OCI-LY1 (cell line): ENCODE measurements around the gene SERP1.

Experiments used
- H2AFZ ChIP-seq: fragments of 200-600 bp; sonication (generic), shearing (Covaris generic); 2 replicates; pipeline ENCODE4 v1.6.0; 2014; ENCODE audit warnings: antibody characterized with exemption, mild to moderate bottlenecking, low read length
- H3F3A ChIP-seq: fragments of 200-600 bp; sonication (generic), shearing (Covaris generic); 2 replicates; pipeline ENCODE4 v1.6.0; 2014; ENCODE audit warnings: mild to moderate bottlenecking, antibody characterized with exemption, low read length, moderate library complexity; ENCODE audit not compliant: insufficient read depth
- H3K27ac ChIP-seq: fragments of 200-600 bp; sonication (generic); 2 replicates; pipeline ENCODE4 v1.5.1; 2014; ENCODE audit warnings: low read length, mixed run types, mild to moderate bottlenecking, low read depth; ENCODE audit not compliant: poor library complexity, severe bottlenecking
- H3K27me3 ChIP-seq: fragments of 200-600 bp; sonication (generic); 2 replicates; pipeline ENCODE4 v1.6.0; 2014; ENCODE audit warnings: antibody characterized with exemption, mild to moderate bottlenecking, low read length, moderate library complexity; ENCODE audit not compliant: insufficient read depth
- H3K36me3 ChIP-seq: fragments of 200-600 bp; sonication (generic); 2 replicates; pipeline ENCODE4 v1.6.1; 2014; ENCODE audit warnings: mild to moderate bottlenecking, antibody characterized with exemption, low read length, moderate library complexity, mixed read lengths; ENCODE audit not compliant: insufficient read depth
- H3K4me1 ChIP-seq: fragments of 200-600 bp; sonication (generic); 2 replicates; pipeline ENCODE4 v1.5.1; 2014; ENCODE audit warnings: mild to moderate bottlenecking, low read length, moderate library complexity; ENCODE audit not compliant: insufficient read depth, severe bottlenecking
- H3K4me2 ChIP-seq: fragments of 200-600 bp; sonication (generic), shearing (Covaris generic); 2 replicates; pipeline ENCODE4 v1.6.1; 2014; ENCODE audit warnings: low read length
- H3K4me3 ChIP-seq: fragments of 200-600 bp; sonication (generic); 2 replicates; pipeline ENCODE4 v1.5.1; 2014; ENCODE audit warnings: low read length, low read depth, mild to moderate bottlenecking, mixed read lengths; ENCODE audit not compliant: poor library complexity, severe bottlenecking
- H3K79me2 ChIP-seq: fragments of 200-600 bp; shearing (Covaris generic); 2 replicates; pipeline ENCODE4 v1.6.1; 2016; ENCODE audit warnings: mixed run types, low read length, mixed read lengths; ENCODE audit not compliant: insufficient read depth
- H3K9ac ChIP-seq: fragments of 200-600 bp; sonication (generic), shearing (Covaris generic); 2 replicates; pipeline ENCODE4 v1.6.1; 2014; ENCODE audit warnings: mild to moderate bottlenecking, low read length, mixed read lengths
- H3K9me2 ChIP-seq: fragments of 200-600 bp; sonication (generic), shearing (Covaris generic); 2 replicates; pipeline ENCODE4 v1.6.1; 2014; ENCODE audit warnings: low read depth, mild to moderate bottlenecking, low read length, mixed read lengths
- H3K9me3 ChIP-seq: fragments of 200-600 bp; shearing (Covaris generic); 2 replicates; pipeline ENCODE4 v1.6.1; 2014; ENCODE audit warnings: low read length, mixed read lengths
- H4K20me1 ChIP-seq: fragments of 200-600 bp; sonication (generic), shearing (Covaris generic); 2 replicates; pipeline ENCODE4 v1.6.0; 2016; ENCODE audit warnings: mild to moderate bottlenecking, low read length; ENCODE audit not compliant: insufficient read depth
- CTCF ChIP-seq: fragments of 200-600 bp; sonication (generic), shearing (Covaris generic); IDR thresholded peaks from 2 replicates; pipeline ENCODE4 v1.5.1; 2017; ENCODE audit warnings: mild to moderate bottlenecking, antibody characterized with exemption, low read length, moderate library complexity, mixed read lengths
- EZH2 ChIP-seq: fragments of 200-600 bp; sonication (generic), shearing (Covaris generic); IDR thresholded peaks from 2 replicates; pipeline ENCODE4 v1.8.0; 2017; ENCODE audit warnings: borderline replicate concordance, mixed run types, mild to moderate bottlenecking, antibody characterized with exemption, low read length, moderate library complexity, mixed read lengths

The SERP1 gene

GRCh38 chr3:150538324-150539208 lies 7.7 kb downstream of the SERP1 start:
- no peaks in the 10 kb centered on the region for H3K27me3 ChIP-seq
- H3K9me3 ChIP-seq: no peaks in the 10 kb centered on the region
- peaks cover 3% of the 10 kb centered on the region; the same call in 1 of the 2 replicates for H3F3A ChIP-seq
- no peaks in the 10 kb centered on the region for H3K9me2 ChIP-seq
- H3K9ac ChIP-seq: no peak overlapping the region
- no peak overlapping the region for H2AFZ ChIP-seq
- TF ChIP-seq EZH2 (no peak), CTCF (no peak)
- H3K4me3 ChIP-seq: no peak overlapping the region
- H3K36me3 ChIP-seq: peaks cover 26% of the 10 kb centered on the region
- no peak overlapping the region for H3K27ac ChIP-seq
- peaks cover 6% of the 10 kb centered on the region for H3K79me2 ChIP-seq
- H3K4me1 ChIP-seq: no peaks in the 10 kb centered on the region
- no peak overlapping the region for H3K4me2 ChIP-seq
- no peaks in the 10 kb centered on the region for H4K20me1 ChIP-seq

GRCh38 chr3:150535204-150535603 lies 11.1 kb downstream of the SERP1 start:
- Histone ChIP-seq H3K27ac (no peak overlapping the region), H2AFZ (no peak overlapping the region), H3K9me3 (no peaks in the 10 kb centered on the region), H4K20me1 (no peaks in the 10 kb centered on the region), H3K4me3 (no peak overlapping the region), H3F3A (0 out of 2 replicates have a peak, but pooled peaks cover 3% of the 10 kb centered on the region), H3K9me2 (no peaks in the 10 kb centered on the region), H3K27me3 (no peaks in the 10 kb centered on the region), H3K4me1 (no peaks in the 10 kb centered on the region), H3K79me2 (no peaks in the 10 kb centered on the region), H3K36me3 (no peaks in the 10 kb centered on the region), H3K4me2 (no peak overlapping the region), H3K9ac (no peak overlapping the region)
- TF ChIP-seq CTCF: no peak
- TF ChIP-seq EZH2: no peak

- Histone ChIP-seq H4K20me1 (no peaks in the 10 kb centered on the region), H3K27me3 (no peaks in the 10 kb centered on the region), H3K27ac (no peak overlapping the region), H3K36me3 (no peaks in the 10 kb centered on the region), H3K4me3 (no peak overlapping the region), H3K4me1 (no peaks in the 10 kb centered on the region), H3F3A (no peaks in the 10 kb centered on the region), H3K4me2 (no peak overlapping the region), H2AFZ (no peak overlapping the region), H3K79me2 (no peaks in the 10 kb centered on the region), H3K9me3 (no peaks in the 10 kb centered on the region), H3K9me2 (no peaks in the 10 kb centered on the region), H3K9ac (no peak overlapping the region)
- no peak for TF ChIP-seq EZH2
- TF ChIP-seq CTCF: no peak
Observed at GRCh38 chr3:150531775-150532174, 14.5 kb downstream of the SERP1 start.
